ENCODE data around the gene SLC8A1. TPM values are rescaled to one million over a fixed set of nuclear protein-coding genes. Genes with fewer than 3 reads are reported as not detected.

The SLC8A1 gene
- total RNA-seq, 1 experiment from 2014 or later, result 1.7 TPM

GRCh38 chr2:40374543-40375240 lies 77.2 kb downstream of the SLC8A1 start:
- DNase-seq, result no peak
- H3K4me1 ChIP-seq (ENCODE audit: insufficient read depth, low read length), result no peaks in the 10 kb centered on the region

More at GRCh38 chr2:40374543-40375240, 77.2 kb downstream of the SLC8A1 start:
- H3K9ac ChIP-seq (ENCODE audit: extremely low read depth, insufficient read length, low read length), result no peak overlapping the region
- no peak for TF ChIP-seq CTCF (conservative IDR thresholded peaks at IDR 0.05)
- H4K20me1 ChIP-seq (ENCODE audit: control insufficient read depth, insufficient read depth, insufficient read length), result no peaks in the 10 kb centered on the region
- no peak overlapping the region for H2BK20ac ChIP-seq (ENCODE audit: low read depth, low read length, poor library complexity, severe bottlenecking)
- no peaks in the 10 kb centered on the region for H3K23me2 ChIP-seq (ENCODE audit: insufficient read length, low read depth, low read length, poor library complexity, severe bottlenecking)
- H2BK120ac ChIP-seq (ENCODE audit: low read depth, low read length, poor library complexity, severe bottlenecking), result no peak overlapping the region
- no peak overlapping the region for H2AK5ac ChIP-seq (ENCODE audit: insufficient read length, low read length)
- Mint-ChIP-seq H3K27ac (no peak overlapping the region), H3K27me3 (ENCODE audit: low read depth) (no peaks in the 10 kb centered on the region), H3K4me3 (no peak overlapping the region), H3K9me3 (no peaks in the 10 kb centered on the region), H3K36me3 (ENCODE audit: insufficient read depth in 1 of 3, low read depth in 3 of 3) (no peaks in the 10 kb centered on the region), H3K4me1 (peaks cover 16 to 18% of the 10 kb centered on the region in 2 experiments)
- H2BK5ac ChIP-seq (ENCODE audit: insufficient read length, low read length), result no peak overlapping the region
- H4K91ac ChIP-seq (ENCODE audit: insufficient read length, low read depth, low read length), result no peak overlapping the region
- H2BK12ac ChIP-seq (ENCODE audit: insufficient read length, low read depth, low read length), result no peak overlapping the region
- H3K79me2 ChIP-seq (ENCODE audit: insufficient read depth, low read length), result no peaks in the 10 kb centered on the region
- no CpG with 5 or more reads among the region's 2 CpGs for WGBS (ENCODE audit: extremely low coverage, insufficient read length, low lambda C conversion rate)
- no peak overlapping the region for H2AFZ ChIP-seq (ENCODE audit: low read length)
- H3T11ph ChIP-seq (ENCODE audit: low read length), result no peak overlapping the region
- H3K79me1 ChIP-seq (ENCODE audit: insufficient read depth, low read depth, low read length, poor library complexity, severe bottlenecking), result no peaks in the 10 kb centered on the region
- H3K18ac ChIP-seq (ENCODE audit: insufficient read length, low read depth, low read length), result no peak overlapping the region
- no peak overlapping the region for H3K27ac ChIP-seq (ENCODE audit: insufficient read length, low read depth, low read length)
- H4K5ac ChIP-seq (ENCODE audit: insufficient read length, low read depth, low read length), result no peak overlapping the region
- no peaks in the 10 kb centered on the region for H3K9me3 ChIP-seq (ENCODE audit: control insufficient read depth, low read depth, low read length)
- H3K4ac ChIP-seq (ENCODE audit: low read depth, low read length), result no peak overlapping the region
- H3K56ac ChIP-seq (ENCODE audit: insufficient read length, low read depth, low read length), result no peak overlapping the region
- H3K14ac ChIP-seq (ENCODE audit: insufficient read depth, low read length), result no peak overlapping the region
- no peaks in the 10 kb centered on the region for H3K27me3 ChIP-seq (ENCODE audit: insufficient read depth, low read length)
- H2BK15ac ChIP-seq (ENCODE audit: low read depth, low read length), result no peak overlapping the region
- H4K8ac ChIP-seq (replicated peaks; ENCODE audit: insufficient read length, low read depth, low read length), result no peak overlapping the region
- H3K23ac ChIP-seq (ENCODE audit: insufficient read length, low read depth, low read length), result no peak overlapping the region
- no peak overlapping the region for H3K4me2 ChIP-seq (ENCODE audit: insufficient read depth, insufficient read length, low read length)

All from H9 (cell line).